RWPE2 (cell line): ENCODE measurements around the gene RICTOR.

Source experiments
- ATAC-seq: fragments of 200-7000 bp; cut with Tn5 transposase; 3 replicates; pipeline ENCODE4 v1.9.1; 2021; ENCODE audit warnings: low read depth
- DNase-seq: peaks from one replicate; pipeline ENCODE4 v3.0.0-alpha.2; 2020; ENCODE audit warnings: low spot score
- H3K27ac ChIP-seq: fragments of 450-650 bp; 2 replicates; pipeline ENCODE4 v1.5.1; 2017; ENCODE audit warnings: mild to moderate bottlenecking; ENCODE audit not compliant: poor library complexity, severe bottlenecking
- H3K27me3 ChIP-seq: fragments of 250-450 bp; sonication (Bioruptor Pico); 2 replicates; pipeline ENCODE4 v1.5.1; 2021; ENCODE audit warnings: mild to moderate bottlenecking, moderate library complexity; ENCODE audit not compliant: insufficient read depth, poor library complexity, severe bottlenecking
- H3K36me3 ChIP-seq: fragments of 250-450 bp; sonication (Bioruptor Pico); 2 replicates; pipeline ENCODE4 v1.5.1; 2020; ENCODE audit warnings: low read depth, mild to moderate bottlenecking, moderate library complexity
- H3K4me1 ChIP-seq: fragments of 250-450 bp; sonication (Bioruptor Pico); 2 replicates; pipeline ENCODE4 v1.5.1; 2021; ENCODE audit warnings: mild to moderate bottlenecking, moderate library complexity; ENCODE audit not compliant: insufficient read depth, poor library complexity, severe bottlenecking
- H3K4me3 ChIP-seq: fragments of 250-450 bp; sonication (Bioruptor Pico); 2 replicates; pipeline ENCODE4 v1.5.1; 2021; ENCODE audit warnings: mild to moderate bottlenecking, moderate library complexity; ENCODE audit not compliant: severe bottlenecking
- H3K9me3 ChIP-seq: fragments of 250-450 bp; sonication (Bioruptor Pico); 2 replicates; pipeline ENCODE4 v1.5.1; 2021; ENCODE audit warnings: mild to moderate bottlenecking, moderate library complexity; ENCODE audit not compliant: severe bottlenecking
- CTCF ChIP-seq: fragments of 450-650 bp; IDR thresholded peaks from one replicate; pipeline ENCODE4 v1.5.1; 2017; ENCODE audit warnings: mild to moderate bottlenecking, moderate library complexity; ENCODE audit not compliant: poor library complexity, severe bottlenecking

RICTOR gene

GRCh38 chr5:38978036-38978435 is 96.2 kb downstream of the RICTOR start:
- H3K4me1 ChIP-seq: peaks cover 13% of the 10 kb centered on the region
- DNase-seq (no peak), ATAC-seq (no peak)
- peaks cover 45% of the 10 kb centered on the region for H3K36me3 ChIP-seq
- no peak overlapping the region for H3K27ac ChIP-seq
- no peak overlapping the region for H3K4me3 ChIP-seq
- TF ChIP-seq CTCF: no peak
- no peaks in the 10 kb centered on the region for H3K9me3 ChIP-seq
- H3K27me3 ChIP-seq: no peaks in the 10 kb centered on the region

- Histone ChIP-seq H3K27me3 (no peaks in the 10 kb centered on the region), H3K4me1 (no peaks in the 10 kb centered on the region), H3K4me3 (no peak overlapping the region), H3K27ac (no peak overlapping the region), H3K9me3 (no peaks in the 10 kb centered on the region), H3K36me3 (peaks cover 73% of the 10 kb centered on the region)
- DNase-seq: no peak
- no peak for TF ChIP-seq CTCF
- peak; percentile 41; the same call in 1 of the 3 replicates for ATAC-seq
These were observed 105.5 kb downstream of the RICTOR start for GRCh38 chr5:38968665-38969064.

DNA sequence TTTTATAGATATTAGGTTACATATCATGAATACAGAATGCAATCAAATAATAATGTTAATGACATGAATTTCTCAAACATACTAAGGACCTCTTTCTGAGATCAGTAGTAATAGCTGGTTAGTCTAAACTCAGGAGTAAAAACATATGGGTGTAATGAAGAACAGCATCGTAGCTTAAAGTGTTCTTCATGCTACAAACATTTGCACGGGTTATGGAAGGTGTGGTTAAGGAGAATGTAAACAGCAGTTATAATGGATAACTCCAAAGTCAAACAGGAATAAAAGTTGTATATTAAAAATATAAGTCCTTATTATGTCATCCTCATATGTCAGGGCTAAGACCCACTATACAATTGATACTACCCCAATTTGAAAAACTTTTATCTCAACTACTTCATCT is 112.5 kb downstream of the RICTOR start:
- no peaks in the 10 kb centered on the region for H3K27me3 ChIP-seq
- ATAC-seq: no peak

DNA sequence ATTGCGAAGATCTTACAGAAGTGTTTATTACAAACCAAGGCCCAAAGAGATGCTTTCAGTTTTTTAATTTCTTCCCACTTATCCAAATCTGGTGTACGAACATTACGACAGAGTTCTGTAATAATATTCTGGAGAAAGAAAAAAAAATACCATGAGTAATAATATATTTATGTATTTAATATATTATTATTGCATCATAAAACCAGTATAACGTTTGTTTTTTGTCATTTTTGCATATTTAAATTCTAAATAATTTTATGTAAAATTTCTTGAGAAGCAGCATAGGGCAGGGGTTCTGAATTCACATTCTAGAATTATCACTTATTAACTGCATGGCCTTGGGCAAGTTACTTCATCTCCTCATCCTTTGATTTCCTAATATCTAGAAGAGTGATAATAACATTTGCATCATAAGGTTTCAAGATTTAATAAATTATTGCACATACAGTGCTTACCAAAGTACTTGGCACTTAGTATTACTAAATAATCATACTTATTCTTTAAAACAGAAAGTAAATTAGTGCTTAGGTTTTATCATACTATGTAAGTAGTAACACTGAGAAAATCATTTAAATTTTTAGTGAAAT is 120.7 kb downstream of the RICTOR start:
- no peak for DNase-seq
- Histone ChIP-seq H3K27me3 (no peaks in the 10 kb centered on the region), H3K4me3 (no peak overlapping the region), H3K36me3 (peaks cover 100% of the 10 kb centered on the region), H3K9me3 (no peaks in the 10 kb centered on the region), H3K27ac (no peak overlapping the region), H3K4me1 (peaks cover 9% of the 10 kb centered on the region)
- no peak for ATAC-seq
- TF ChIP-seq CTCF: no peak

More for the DNA sequence above, 112.5 kb downstream of the RICTOR start:
- Histone ChIP-seq H3K4me1 (no peaks in the 10 kb centered on the region), H3K4me3 (no peak overlapping the region), H3K36me3 (peaks cover 100% of the 10 kb centered on the region), H3K9me3 (no peaks in the 10 kb centered on the region), H3K27ac (no peak overlapping the region)
- DNase-seq: no peak
- no peak for TF ChIP-seq CTCF

DNA sequence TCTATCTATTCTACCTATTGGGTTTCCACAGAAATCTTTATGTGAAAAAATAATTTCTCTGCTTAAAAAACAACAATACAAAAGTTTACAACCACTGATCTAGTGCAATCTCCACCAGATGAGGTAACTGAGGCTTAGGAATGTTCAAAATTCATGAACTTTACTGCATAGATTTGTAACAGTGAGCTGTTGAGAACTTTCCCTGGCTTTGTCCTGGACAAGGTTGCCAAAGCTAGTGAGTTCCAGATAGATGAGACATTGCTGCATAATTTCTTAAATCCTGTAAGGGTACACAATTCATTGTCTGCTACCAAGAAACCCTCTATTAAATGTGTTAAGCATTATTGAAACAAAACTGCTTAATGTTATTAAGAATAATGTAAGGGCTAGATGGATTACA is 125.7 kb downstream of the RICTOR start:
- peaks cover 100% of the 10 kb centered on the region for H3K36me3 ChIP-seq
- H3K4me3 ChIP-seq: no peak overlapping the region
- no peaks in the 10 kb centered on the region for H3K4me1 ChIP-seq
- no peak for TF ChIP-seq CTCF
- no peak overlapping the region for H3K27ac ChIP-seq
- H3K27me3 ChIP-seq: no peaks in the 10 kb centered on the region
- no peak for DNase-seq
- no peak for ATAC-seq
- no peaks in the 10 kb centered on the region for H3K9me3 ChIP-seq
